Uterus (tissue), 4 donors: Measurements from ENCODE around the gene KIF26B. TPM values are rescaled to one million over a fixed set of nuclear protein-coding genes. Genes with fewer than 3 reads are reported as not detected.

ENCODE experiments used
- DNase-seq, 2 donors: peaks; one replicate each; pipeline ENCODE4 v3.0.0-alpha.2; 2019 to 2020
- H3K27ac ChIP-seq, 2 donors: fragments of 200-600 bp; sonication (generic); 1 replicate in 1 of 2; 2 replicates in 1 of 2; pipeline ENCODE4 v1.5.1; 2016 to 2018
- H3K27me3 ChIP-seq, 2 donors: fragments of 200-600 bp; sonication (generic); one replicate each; pipeline ENCODE4 v1.5.1; 2018 to 2019; ENCODE audit warnings: control low read depth in 1 of 2
- H3K36me3 ChIP-seq, 2 donors: fragments of 200-600 bp; sonication (generic); one replicate each; pipeline ENCODE4 v1.5.1; 2019; ENCODE audit warnings: control low read depth in 1 of 2
- H3K4me1 ChIP-seq, 2 donors: fragments of 200-600 bp; sonication (generic); one replicate each; pipeline ENCODE4 v1.5.1; 2018 to 2019; ENCODE audit warnings: control low read depth in 1 of 2
- H3K4me3 ChIP-seq, 2 donors: fragments of 200-600 bp; sonication (generic); 1 replicate in 1 of 2; 2 replicates in 1 of 2; pipeline ENCODE4 v1.5.1; 2018 to 2019; ENCODE audit warnings: mild to moderate bottlenecking in 1 of 2
- H3K9me3 ChIP-seq, 2 donors: fragments of 200-600 bp; sonication (generic); one replicate each; pipeline ENCODE4 v1.5.1; 2019; ENCODE audit warnings: control low read depth in 1 of 2
- POLR2A ChIP-seq, 2 donors: fragments of 450-650 bp; IDR thresholded peaks; one replicate each; pipeline ENCODE4 v1.6.1; 2016; ENCODE audit warnings: antibody characterized with exemption in 2 of 2, mild to moderate bottlenecking in 1 of 2, moderate library complexity in 1 of 2
- intact Hi-C: fragments of 100-400 bp; cut with DNase I; formaldehyde crosslinking; loops from one replicate; pipeline ENCODE4 v1.15.1; 2023; ENCODE audit warnings: low total_unique reads
- total RNA-seq, 4 donors: library from RNA; depleted of rRNA in 3 of 4; stranded (reverse); fragments of >200 nt in 3 of 4; gene quantifications; one replicate each; pipeline versions ENCODE4 v1.1.0 to v1.2.4, GENCODE V29; 2014 to 2023
- TF ChIP-seq, protein P1 (sequence below), 4 experiments: fragments of 200-600 bp in 2 of 4; fragments of 450-650 bp in 2 of 4; sonication (generic) in 2 of 4; IDR thresholded peaks; one replicate each; pipeline ENCODE4 v1.5.1; 2016 to 2019; ENCODE audit warnings: antibody characterized with exemption in 4 of 4, mild to moderate bottlenecking in 2 of 4, moderate library complexity in 1 of 4
- donor health status: DM: yes; HTN: yes; CAD: no.

The KIF26B gene
- total RNA-seq, 4 donors from 2014 or later = 0.27 to 17.4 (median 1.3) TPM; not detected in 1

DNA sequence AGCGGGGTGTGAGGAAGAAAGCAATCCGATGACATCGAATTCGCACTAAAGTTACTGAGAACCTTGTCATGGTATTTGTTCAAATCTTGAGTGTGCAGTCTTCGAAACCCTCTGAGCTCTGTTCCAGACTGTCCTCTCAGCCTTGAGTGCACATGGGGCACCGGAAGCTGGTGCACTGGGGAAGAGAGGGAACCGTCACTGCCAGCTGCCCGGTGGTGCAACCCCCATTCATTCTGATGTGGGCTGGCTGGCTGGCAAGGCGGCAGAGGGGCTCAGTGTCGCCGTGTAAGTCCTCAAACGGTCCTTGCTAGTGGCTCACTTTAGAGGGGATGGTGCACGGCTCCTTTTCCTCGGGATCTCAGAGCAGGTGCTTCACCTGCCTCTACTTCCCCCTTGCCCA lies 137.4 kb downstream of the KIF26B start:
- no peak overlapping the region for H3K27ac ChIP-seq
- DNase-seq = no peak
- H3K4me1 ChIP-seq = no peaks in the 10 kb centered on the region
- H3K27me3 ChIP-seq = no peaks in the 10 kb centered on the region
- intact Hi-C loops = no loop called here
- TF ChIP-seq POLR2A (IDR thresholded peaks at IDR 0.05) = no peak
- TF ChIP-seq, protein P1, sequence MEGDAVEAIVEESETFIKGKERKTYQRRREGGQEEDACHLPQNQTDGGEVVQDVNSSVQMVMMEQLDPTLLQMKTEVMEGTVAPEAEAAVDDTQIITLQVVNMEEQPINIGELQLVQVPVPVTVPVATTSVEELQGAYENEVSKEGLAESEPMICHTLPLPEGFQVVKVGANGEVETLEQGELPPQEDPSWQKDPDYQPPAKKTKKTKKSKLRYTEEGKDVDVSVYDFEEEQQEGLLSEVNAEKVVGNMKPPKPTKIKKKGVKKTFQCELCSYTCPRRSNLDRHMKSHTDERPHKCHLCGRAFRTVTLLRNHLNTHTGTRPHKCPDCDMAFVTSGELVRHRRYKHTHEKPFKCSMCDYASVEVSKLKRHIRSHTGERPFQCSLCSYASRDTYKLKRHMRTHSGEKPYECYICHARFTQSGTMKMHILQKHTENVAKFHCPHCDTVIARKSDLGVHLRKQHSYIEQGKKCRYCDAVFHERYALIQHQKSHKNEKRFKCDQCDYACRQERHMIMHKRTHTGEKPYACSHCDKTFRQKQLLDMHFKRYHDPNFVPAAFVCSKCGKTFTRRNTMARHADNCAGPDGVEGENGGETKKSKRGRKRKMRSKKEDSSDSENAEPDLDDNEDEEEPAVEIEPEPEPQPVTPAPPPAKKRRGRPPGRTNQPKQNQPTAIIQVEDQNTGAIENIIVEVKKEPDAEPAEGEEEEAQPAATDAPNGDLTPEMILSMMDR (IDR thresholded peaks at IDR 0.05) = no peak
- no peaks in the 10 kb centered on the region for H3K9me3 ChIP-seq
- no peak overlapping the region for H3K4me3 ChIP-seq
- no peaks in the 10 kb centered on the region for H3K36me3 ChIP-seq

DNA sequence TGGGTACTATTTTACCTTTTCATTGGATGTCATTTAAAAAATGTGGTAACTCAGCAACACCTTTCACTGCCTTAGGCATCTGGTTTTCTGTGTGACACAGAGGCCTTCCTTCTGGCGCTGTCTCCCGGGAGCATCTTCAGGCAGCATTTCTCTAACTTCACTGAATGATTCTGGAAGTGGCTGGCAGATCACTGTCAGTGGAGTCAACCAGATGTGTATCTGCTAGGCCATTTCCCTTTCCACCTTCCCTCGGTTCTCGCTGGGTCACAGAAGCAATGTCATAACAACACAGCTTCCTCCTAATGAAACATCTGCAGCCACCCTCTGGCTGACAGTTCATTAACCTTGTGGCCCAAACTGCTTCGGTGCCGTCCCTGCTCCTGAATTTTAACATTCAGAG lies 137.8 kb downstream of the KIF26B start:
- no peak overlapping the region for H3K27ac ChIP-seq
- DNase-seq = no peak

DNA sequence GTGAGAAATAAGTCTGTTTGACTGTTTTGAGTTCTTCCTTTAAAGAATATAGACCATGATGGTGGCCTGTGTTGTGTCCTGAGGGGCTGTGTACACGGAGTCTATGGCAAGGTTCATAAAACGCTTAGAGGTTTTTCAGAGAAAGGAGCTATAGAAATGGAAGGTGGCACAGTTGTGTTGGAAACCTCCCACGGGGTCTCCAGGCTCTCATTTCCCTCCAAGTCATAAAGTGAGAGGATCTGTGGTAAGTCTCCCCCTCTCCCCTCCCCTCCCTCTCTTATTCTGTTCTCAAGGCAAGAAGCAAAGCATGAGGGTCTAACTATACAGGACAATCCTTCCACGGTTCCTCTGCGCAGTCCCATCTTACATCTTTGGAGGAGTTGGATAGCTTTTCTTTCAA lies 139.2 kb downstream of the KIF26B start:
- no peaks in the 10 kb centered on the region for H3K9me3 ChIP-seq
- no peaks in the 10 kb centered on the region for H3K4me1 ChIP-seq
- TF ChIP-seq POLR2A (IDR thresholded peaks at IDR 0.05) = no peak
- TF ChIP-seq, protein P1 (IDR thresholded peaks at IDR 0.05) = no peak
- no peaks in the 10 kb centered on the region for H3K27me3 ChIP-seq
- no peaks in the 10 kb centered on the region for H3K36me3 ChIP-seq
- DNase-seq = no peak
- intact Hi-C loops = no loop called here
- no peak overlapping the region for H3K4me3 ChIP-seq
- no peak overlapping the region for H3K27ac ChIP-seq

More for the DNA sequence above, 137.8 kb downstream of the KIF26B start:
- TF ChIP-seq, protein P1 (IDR thresholded peaks at IDR 0.05) = no peak
- TF ChIP-seq POLR2A (IDR thresholded peaks at IDR 0.05) = no peak
- no peaks in the 10 kb centered on the region for H3K27me3 ChIP-seq
- no peaks in the 10 kb centered on the region for H3K4me1 ChIP-seq
- H3K4me3 ChIP-seq = no peak overlapping the region
- H3K9me3 ChIP-seq = no peaks in the 10 kb centered on the region
- H3K36me3 ChIP-seq = no peaks in the 10 kb centered on the region
- intact Hi-C loops = no loop called here

DNA sequence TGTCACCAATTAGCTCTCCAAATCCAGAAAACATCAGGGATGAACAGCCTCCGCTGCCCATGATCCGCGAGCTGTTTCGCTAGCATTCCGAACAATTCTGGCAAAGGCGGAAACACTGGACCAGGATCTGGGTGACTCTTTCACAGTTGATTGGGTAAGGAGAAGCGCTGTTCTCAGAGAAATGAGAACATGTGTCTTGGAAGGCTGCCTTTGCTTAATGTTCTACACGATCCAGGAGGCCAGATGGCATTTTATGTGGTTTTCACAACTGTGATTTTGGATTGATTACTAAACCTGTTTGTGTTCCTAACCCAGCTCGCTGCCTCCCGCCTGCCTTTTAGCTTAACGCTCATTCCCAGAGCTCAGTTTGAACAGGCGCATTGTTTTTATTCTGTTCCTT lies 144.0 kb downstream of the KIF26B start:
- H3K36me3 ChIP-seq = no peaks in the 10 kb centered on the region
- no peak for TF ChIP-seq POLR2A (IDR thresholded peaks at IDR 0.05)
- TF ChIP-seq, protein P1 (IDR thresholded peaks at IDR 0.05) = no peak
- no peaks in the 10 kb centered on the region for H3K9me3 ChIP-seq
- H3K27ac ChIP-seq = no peak overlapping the region
- intact Hi-C loops = no loop called here
- DNase-seq = no peak
- H3K4me3 ChIP-seq = no peak overlapping the region
- H3K4me1 ChIP-seq = peaks cover 0 to 4% of the 10 kb centered on the region in 2 donors
- no peaks in the 10 kb centered on the region for H3K27me3 ChIP-seq

DNA sequence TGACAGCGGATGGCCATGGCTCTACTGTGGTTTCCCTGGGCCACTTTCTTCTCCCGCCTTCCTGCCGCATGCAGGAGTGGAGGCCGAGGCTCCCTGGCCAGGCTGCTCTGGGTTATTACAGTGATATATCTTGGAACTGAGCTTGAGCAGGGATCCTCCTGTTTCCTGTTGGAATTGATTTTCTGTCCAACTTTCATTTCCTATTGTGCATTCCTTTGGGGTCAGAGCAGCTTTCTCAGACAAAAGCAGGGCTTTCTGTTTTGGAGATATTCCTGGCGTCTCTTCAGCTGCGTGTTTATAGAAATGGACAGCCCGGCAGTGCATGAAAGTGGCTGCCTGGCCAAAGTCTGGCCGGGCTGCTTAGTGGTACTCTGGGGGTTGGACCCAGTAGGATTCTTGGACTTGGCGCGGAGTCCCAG lies 146.4 kb downstream of the KIF26B start:
- Histone ChIP-seq H3K27ac (no peak overlapping the region), H3K36me3 (no peaks in the 10 kb centered on the region), H3K4me3 (no peak overlapping the region), H3K27me3 (no peaks in the 10 kb centered on the region), H3K4me1 (peaks cover 0 to 4% of the 10 kb centered on the region in 2 donors), H3K9me3 (no peaks in the 10 kb centered on the region)
- intact Hi-C loops = no loop called here
- TF ChIP-seq, protein P1 (IDR thresholded peaks at IDR 0.05) = no peak
- no peak for TF ChIP-seq POLR2A (IDR thresholded peaks at IDR 0.05)
- no peak for DNase-seq
